Keratinocyte (primary cell): ENCODE data around the gene DCTN1. TPM values are rescaled to one million over a fixed set of nuclear protein-coding genes. Genes with fewer than 3 reads are reported as not detected.

Source experiments
- DNase-seq: peaks from one replicate; pipeline ENCODE4 v3.0.0-alpha.2; 2011; ENCODE audit warnings: low read depth, missing footprints, low spot score
- FAIRE-seq: peaks from 2 replicates; lab custom pipeline; 2011; peaks lifted over from hg19 to GRCh38; lab: Jason Lieb, UNC
- H2AFZ ChIP-seq: 2 replicates; pipeline ENCODE4 v1.6.0; 2012; ENCODE audit warnings: low read length, control low read depth, inconsistent platforms; ENCODE audit not compliant: control insufficient read depth
- H3K27ac ChIP-seq: 2 replicates; pipeline ENCODE4 v1.5.1; 2011; ENCODE audit warnings: low read length; ENCODE audit not compliant: control insufficient read depth, insufficient read depth
- H3K27me3 ChIP-seq: 3 replicates; pipeline ENCODE4 v1.6.0; 2011; ENCODE audit warnings: low read length; ENCODE audit not compliant: control insufficient read depth, insufficient read depth; ENCODE audit errors: extremely low read depth
- H3K36me3 ChIP-seq, 2 experiments: 2 replicates in 1 of 2; 3 replicates in 1 of 2; pipeline ENCODE4 v1.5.1; 2011; ENCODE audit warnings: low read length in 2 of 2, mild to moderate bottlenecking in 1 of 2; ENCODE audit not compliant: control insufficient read depth in 2 of 2, insufficient read depth in 2 of 2; ENCODE audit errors: extremely low read depth in 1 of 2
- H3K4me1 ChIP-seq: 3 replicates; pipeline ENCODE4 v1.5.1; 2011; ENCODE audit warnings: low read length; ENCODE audit not compliant: control insufficient read depth, insufficient read depth; ENCODE audit errors: extremely low read depth
- H3K4me2 ChIP-seq: 3 replicates; pipeline ENCODE4 v1.6.0; 2011; ENCODE audit warnings: low read depth, low read length; ENCODE audit not compliant: control insufficient read depth, insufficient read depth; ENCODE audit errors: extremely low read depth
- H3K4me3 ChIP-seq, 3 experiments: fragments of 200-600 bp in 1 of 3; sonication (generic) in 1 of 3; 2 replicates in 2 of 3; 3 replicates in 1 of 3; pipeline ENCODE4 v1.5.1; 2011 to 2016; ENCODE audit warnings: low read length in 3 of 3, mild to moderate bottlenecking in 3 of 3, control low read depth in 2 of 3, inconsistent platforms in 1 of 3, low read depth in 1 of 3, mixed read lengths in 1 of 3, mixed run types in 1 of 3, moderate library complexity in 1 of 3; ENCODE audit not compliant: control insufficient read depth in 2 of 3, insufficient read depth in 2 of 3; ENCODE audit errors: extremely low read depth in 1 of 3
- H3K79me2 ChIP-seq: 2 replicates; pipeline ENCODE4 v1.6.0; 2012; ENCODE audit warnings: low read length; ENCODE audit not compliant: control insufficient read depth, insufficient read depth
- H3K9ac ChIP-seq: 3 replicates; pipeline ENCODE4 v1.6.0; 2011; ENCODE audit warnings: low read length; ENCODE audit not compliant: control insufficient read depth, insufficient read depth; ENCODE audit errors: extremely low read depth
- H3K9me1 ChIP-seq: 3 replicates; pipeline ENCODE4 v1.6.0; 2011; ENCODE audit warnings: low read length; ENCODE audit not compliant: control insufficient read depth, insufficient read depth; ENCODE audit errors: extremely low read depth
- H3K9me3 ChIP-seq: 2 replicates; pipeline ENCODE4 v1.5.1; 2012; ENCODE audit warnings: low read depth, low read length; ENCODE audit not compliant: control insufficient read depth
- H4K20me1 ChIP-seq: 3 replicates; pipeline ENCODE4 v1.6.0; 2011; ENCODE audit warnings: low read length; ENCODE audit not compliant: control insufficient read depth, insufficient read depth; ENCODE audit errors: extremely low read depth
- CTCF ChIP-seq, 3 experiments: IDR thresholded peaks in 1 of 3; conservative IDR thresholded peaks in 1 of 3; optimal IDR thresholded peaks in 1 of 3; 2 replicates in 2 of 3; 3 replicates in 1 of 3; pipeline versions ENCODE3 to v1.5.1; 2011; ENCODE audit warnings: low read length in 3 of 3, mild to moderate bottlenecking in 3 of 3, moderate library complexity in 2 of 3, control low read depth in 1 of 3, inconsistent platforms in 1 of 3; ENCODE audit not compliant: insufficient read depth in 2 of 3; ENCODE audit errors: extremely low read depth in 1 of 3
- EZH2 ChIP-seq: IDR thresholded peaks from one replicate; pipeline ENCODE4 v1.6.1; 2012; ENCODE audit warnings: inconsistent platforms, mild to moderate bottlenecking, low read length, moderate library complexity
- dilution Hi-C: fragments of 300-500 bp; cut with MboI; formaldehyde crosslinking; loops from one replicate; pipeline ENCODE4 v1.7.0; 2020; ENCODE audit warnings: low sequenced_read_pairs; ENCODE audit not compliant: extremely low pct_ligation_motif_present
- polyA plus RNA-seq, 5 experiments: library from polyadenylated mRNA; depleted of rRNA in 3 of 5; stranded (reverse) in 3 of 5; stranded (forward) in 1 of 5; unstranded in 1 of 5; fragments of >200 nt; gene quantifications; 1 replicate in 1 of 5; 2 replicates in 3 of 5; 3 replicates in 1 of 5; pipeline versions ENCODE4 v1.2.1 to v1.2.3, GENCODE V29; 2011 to 2012; ENCODE audit warnings: missing spikeins in 2 of 5, low read depth in 1 of 5, low replicate concordance in 1 of 5

The DCTN1 gene
- polyA plus RNA-seq, 1 donor (not counting 4 experiments of a cell fraction or from before 2014, with no cell fraction given): 110 TPM

GRCh38 chr2:74372674-74373073 is 7.4 kb downstream of the DCTN1 start:
- peaks cover 4% of the 10 kb centered on the region for H3K9me1 ChIP-seq
- FAIRE-seq (no peak), DNase-seq (no peak)
- H3K4me3 ChIP-seq: no peak overlapping the region
- H3K4me2 ChIP-seq: no peak overlapping the region
- peaks cover 10% of the 10 kb centered on the region for H3K79me2 ChIP-seq
- TF ChIP-seq EZH2 (no peak), CTCF (optimal IDR thresholded peaks at IDR 0.05 in 1 of 3, IDR thresholded peaks at IDR 0.05 in 1 of 3, conservative IDR thresholded peaks at IDR 0.05 in 1 of 3; ENCODE audit: extremely low read depth in 1 of 3, insufficient read depth in 2 of 3, low read length in 3 of 3) (no peak)
- no peak overlapping the region for H3K27ac ChIP-seq
- H3K9ac ChIP-seq: no peak overlapping the region
- H3K27me3 ChIP-seq: no peaks in the 10 kb centered on the region
- no peaks in the 10 kb centered on the region for H3K9me3 ChIP-seq
- no peaks in the 10 kb centered on the region for H4K20me1 ChIP-seq
- dilution Hi-C loops: no loop called here
- H2AFZ ChIP-seq: no peak overlapping the region
- peaks cover 10% of the 10 kb centered on the region for H3K4me1 ChIP-seq
- H3K36me3 ChIP-seq: peaks cover 48 to 50% of the 10 kb centered on the region in 2 experiments

GRCh38 chr2:74371421-74371820 is 8.7 kb downstream of the DCTN1 start:
- Histone ChIP-seq H3K4me3 (no peak overlapping the region), H3K4me2 (no peak overlapping the region), H3K9ac (no peak overlapping the region), H3K4me1 (peaks cover 10% of the 10 kb centered on the region), H3K9me3 (no peaks in the 10 kb centered on the region), H4K20me1 (no peaks in the 10 kb centered on the region), H2AFZ (no peak overlapping the region), H3K27ac (no peak overlapping the region), H3K36me3 (peaks cover 44 to 49% of the 10 kb centered on the region in 2 experiments), H3K9me1 (peaks cover 4% of the 10 kb centered on the region), H3K27me3 (no peaks in the 10 kb centered on the region), H3K79me2 (peaks cover 8% of the 10 kb centered on the region)
- TF ChIP-seq CTCF (optimal IDR thresholded peaks at IDR 0.05 in 1 of 3, IDR thresholded peaks at IDR 0.05 in 1 of 3, conservative IDR thresholded peaks at IDR 0.05 in 1 of 3; ENCODE audit: extremely low read depth in 1 of 3, insufficient read depth in 2 of 3, low read length in 3 of 3) (no peak), EZH2 (no peak)
- dilution Hi-C loops: no loop called here
- DNase-seq: no peak
- no peak for FAIRE-seq
